ENCODE data around the gene B3GLCT.

Gene B3GLCT

DNA sequence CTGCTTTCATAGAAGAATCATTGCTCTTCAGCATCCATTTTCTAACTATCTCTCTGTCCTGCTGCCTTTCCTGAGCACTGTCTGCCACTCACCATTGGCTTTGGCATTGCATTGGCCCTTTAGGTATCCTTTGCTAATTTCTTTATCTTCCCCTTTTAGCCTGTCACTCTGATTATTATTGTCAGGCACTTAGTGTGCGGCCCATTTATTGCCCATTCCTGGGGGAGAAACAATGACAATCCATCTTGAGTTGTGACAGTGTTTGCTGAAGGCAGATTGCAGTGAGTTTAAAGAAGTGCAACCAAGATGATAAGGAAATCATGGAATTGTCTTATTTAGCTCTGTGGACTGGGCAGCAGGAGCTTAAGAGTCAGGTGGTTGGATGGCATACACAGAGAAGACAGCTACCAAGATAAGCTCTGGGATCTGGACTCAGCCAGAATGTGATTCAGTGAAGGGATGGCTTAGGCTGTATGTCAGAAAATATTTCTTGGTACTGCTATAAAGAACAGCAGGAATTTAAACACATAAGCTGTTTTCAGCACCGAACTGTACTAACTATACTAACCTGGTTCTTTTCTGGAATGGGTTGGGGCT lies 25.3 kb downstream of the B3GLCT start:
- DNase-seq = no peak

DNA sequence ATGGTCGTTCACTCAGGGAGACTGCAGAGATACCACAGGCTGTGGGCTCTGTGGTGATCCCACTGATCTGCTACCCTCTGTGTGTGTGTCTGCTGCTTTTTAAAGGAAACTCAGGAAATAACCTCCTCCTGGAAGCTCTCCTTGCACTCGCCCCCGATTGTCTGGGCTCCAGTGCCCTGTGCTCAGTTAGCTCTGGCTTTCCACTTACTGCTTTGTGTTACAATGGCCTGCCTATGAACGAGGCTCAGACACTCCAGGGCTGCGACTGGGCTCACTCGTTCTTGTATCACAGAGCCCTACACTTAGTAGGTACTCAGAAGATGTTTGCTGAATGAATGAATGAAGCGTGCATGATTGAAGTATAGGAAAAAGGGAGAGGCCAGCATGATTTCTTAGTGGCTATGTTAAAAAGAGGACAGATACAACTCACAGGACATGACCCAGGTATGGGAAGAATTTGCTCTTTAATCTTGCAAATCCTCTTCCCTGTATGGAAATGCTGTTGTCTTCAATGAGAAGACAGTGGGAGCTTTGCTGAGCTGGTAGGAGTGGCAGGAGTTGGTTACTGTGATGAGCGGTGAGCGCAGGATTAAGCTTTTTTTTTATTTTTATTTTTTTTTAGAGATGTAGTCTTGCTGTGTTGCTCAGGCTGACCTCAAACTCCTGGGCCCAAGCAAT lies 26.4 kb downstream of the B3GLCT start:
- no peak for DNase-seq

- no peak for DNase-seq
These were observed 27.3 kb downstream of the B3GLCT start for GRCh38 chr13:31227063-31227462.

GRCh38 chr13:31227870-31228269 lies 28.1 kb downstream of the B3GLCT start:
- no peak for DNase-seq

DNA sequence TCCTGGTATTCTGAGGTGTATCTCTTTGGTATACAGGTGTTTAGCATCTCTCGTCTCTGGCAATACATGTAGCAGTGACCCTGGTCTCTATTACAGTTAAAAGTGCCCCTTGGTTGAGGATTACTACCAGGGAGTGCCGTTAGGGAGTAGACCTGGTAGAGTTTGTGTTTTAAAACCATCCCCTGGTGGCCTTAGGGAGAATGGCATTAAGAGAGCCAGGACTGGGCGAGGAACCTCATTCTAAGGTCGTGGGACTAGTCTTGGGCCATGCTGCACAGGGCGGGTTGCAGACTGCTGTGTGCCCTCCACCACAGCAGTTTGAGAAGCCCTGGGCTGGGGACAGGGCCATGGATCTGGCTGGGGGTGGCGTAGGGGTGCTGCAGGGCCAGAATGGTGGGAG lies 35.0 kb downstream of the B3GLCT start:
- no peak for DNase-seq

DNA sequence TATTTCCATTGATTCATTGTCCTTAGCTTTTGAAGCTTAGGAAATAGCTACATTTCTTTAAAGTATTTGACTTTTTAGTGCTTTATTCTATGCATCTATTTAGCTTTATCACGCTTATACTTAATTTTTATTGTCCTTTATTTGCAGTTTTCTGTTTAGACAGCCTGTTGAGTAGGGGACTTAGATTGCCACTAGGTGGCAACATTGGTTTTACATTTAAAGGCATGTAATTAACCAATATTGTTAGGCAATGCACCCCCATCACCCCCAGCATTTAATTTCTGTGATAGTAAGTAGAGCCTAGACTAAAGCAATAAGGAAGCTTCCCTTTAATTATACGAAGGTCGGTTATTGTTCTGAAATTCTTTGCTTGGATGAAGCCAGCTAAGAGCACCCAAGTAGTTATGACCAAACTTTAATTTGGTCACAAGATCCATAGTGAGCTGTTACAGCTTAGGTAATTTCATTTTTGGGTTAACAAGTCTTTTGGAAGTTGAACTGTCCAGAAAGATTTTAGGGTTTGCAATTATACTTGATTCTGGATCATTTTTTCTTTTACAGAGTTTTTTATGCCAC lies 36.5 kb downstream of the B3GLCT start:
- DNase-seq = peak in 1 of 2 donors; percentile 24

DNA sequence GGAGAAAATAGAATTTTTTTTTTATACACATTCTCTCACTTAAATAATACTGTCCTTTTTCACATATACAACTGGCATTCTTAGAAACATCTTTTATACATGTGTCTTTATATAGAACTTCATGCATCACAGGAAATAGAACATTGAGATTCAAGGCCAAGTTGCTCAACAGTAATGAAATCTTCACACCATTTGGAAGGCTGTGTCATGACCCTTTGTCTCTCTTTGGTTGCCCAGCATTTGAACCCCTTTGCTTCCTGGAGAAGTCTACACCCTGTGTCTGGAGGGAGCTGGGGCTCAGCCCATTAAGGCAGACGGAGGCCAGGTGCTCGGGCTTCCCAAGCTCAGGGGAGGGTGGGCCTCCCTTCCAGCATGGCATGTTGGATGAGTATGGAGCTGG lies 41.1 kb downstream of the B3GLCT start:
- no peak for DNase-seq

DNA sequence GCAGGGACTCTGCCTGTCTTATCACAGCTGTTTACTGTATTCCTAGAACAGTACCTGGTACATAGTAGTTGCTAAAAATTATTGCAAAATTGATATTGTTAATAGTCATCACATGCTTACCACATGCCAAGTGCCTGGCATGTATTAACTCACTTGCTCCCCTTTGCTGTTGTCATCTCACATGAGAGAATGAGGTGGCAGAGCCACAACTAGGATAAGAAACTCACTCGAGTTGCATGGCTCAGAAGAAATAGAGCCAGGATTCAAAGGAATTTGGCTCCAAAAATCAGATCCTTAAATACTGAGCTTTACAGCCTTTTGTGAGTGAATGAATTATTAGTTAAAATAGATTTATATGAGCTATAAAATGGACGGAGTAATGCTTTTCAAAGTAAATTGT lies 42.6 kb downstream of the B3GLCT start:
- no peak for DNase-seq

DNA sequence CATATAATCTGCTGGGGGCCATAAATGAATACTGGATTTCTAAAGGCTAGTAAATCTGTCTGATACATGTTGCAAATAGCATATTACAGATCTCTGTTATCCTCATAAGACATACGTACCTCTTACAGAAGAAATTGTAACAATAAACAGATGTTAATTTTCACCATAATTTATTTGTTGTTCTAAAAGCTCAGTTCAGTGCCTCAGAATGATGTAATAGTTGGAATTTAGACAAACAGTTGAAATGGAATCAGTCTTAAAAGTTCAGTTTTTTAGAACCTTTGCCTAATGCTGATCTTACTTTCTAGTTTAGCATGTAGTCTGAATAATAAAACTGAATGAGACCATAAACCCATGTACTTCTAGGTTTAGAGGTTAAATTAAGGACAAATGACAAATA lies 43.1 kb downstream of the B3GLCT start:
- DNase-seq = no peak

DNA sequence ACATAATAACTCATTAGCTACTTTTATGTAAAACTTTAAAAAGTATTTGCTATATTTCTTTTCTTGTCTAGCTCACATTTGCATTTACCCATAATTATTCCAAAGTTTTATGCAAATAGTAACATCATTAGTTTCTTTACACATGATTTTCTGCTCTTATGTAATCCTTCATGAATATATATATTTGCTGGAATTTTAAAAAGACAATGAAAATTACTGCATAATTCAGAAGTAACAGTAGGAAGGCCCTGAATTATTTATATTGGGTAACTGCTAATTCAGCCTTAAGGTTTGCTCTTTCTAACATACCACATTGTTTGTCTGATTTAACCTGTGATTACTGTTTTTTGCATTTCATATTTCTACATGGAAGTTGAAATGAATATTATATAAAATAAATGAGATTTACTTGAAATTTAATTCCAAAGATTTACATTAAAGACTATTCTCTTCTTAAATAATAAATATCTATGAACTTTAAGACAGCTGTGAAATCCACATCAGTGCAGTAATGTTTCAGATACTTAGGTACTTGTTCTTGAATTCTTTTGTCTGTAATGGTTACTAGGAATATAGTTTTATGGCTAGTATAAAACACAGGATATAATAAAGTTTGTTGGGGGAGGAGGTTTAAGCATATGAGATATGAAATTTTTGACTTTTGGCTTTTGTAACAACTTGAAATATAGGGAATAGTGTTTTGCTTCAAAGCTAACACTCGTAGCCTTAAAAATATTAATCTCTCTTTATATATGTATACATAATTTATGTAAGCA lies 46.0 kb downstream of the B3GLCT start:
- no peak for DNase-seq

DNA sequence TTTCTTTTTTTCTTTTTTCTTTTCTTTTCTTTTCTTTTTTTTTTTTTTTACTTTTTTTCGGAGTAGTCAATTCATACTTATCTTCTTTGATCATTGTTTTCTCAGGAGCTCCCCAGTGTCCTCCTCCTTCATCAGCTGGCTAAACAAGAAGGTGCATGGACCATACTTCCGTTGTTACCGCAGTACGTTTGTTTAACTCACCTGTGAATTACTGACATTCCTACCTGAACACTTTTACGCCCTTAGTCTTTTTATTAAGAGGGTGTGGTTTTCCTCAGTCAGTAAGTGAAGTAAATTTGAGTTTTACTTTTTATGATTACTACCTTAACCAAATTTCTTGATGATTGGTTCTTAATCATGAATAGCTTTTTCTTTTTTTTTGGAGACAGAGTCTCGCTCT lies 47.1 kb downstream of the B3GLCT start:
- DNase-seq = no peak

GRCh38 chr13:31248361-31248760 lies 48.6 kb downstream of the B3GLCT start:
- no peak for DNase-seq

- DNase-seq = no peak
These were observed 49.3 kb downstream of the B3GLCT start for GRCh38 chr13:31248965-31249539.

GRCh38 chr13:31250435-31250834 lies 50.7 kb downstream of the B3GLCT start:
- DNase-seq = no peak

DNA sequence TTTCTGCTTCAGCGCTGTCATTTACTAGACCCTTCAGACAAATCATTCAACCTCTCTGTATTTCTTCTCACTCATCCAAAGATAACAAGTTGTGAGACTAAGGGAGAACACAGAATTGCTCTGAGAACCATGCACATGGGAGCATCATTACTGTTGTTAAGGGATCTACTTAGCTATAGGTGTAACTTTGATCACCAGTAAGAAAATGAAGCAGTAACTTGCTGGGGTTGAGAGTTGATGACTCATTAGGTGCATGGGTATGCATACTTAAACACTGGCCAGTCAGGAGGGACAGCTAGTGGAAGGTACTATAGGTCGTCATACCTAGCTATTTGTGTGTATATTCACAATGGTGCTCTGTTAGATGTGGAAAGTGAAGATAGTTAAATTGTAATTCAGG lies 61.5 kb downstream of the B3GLCT start:
- no peak for DNase-seq

DNA sequence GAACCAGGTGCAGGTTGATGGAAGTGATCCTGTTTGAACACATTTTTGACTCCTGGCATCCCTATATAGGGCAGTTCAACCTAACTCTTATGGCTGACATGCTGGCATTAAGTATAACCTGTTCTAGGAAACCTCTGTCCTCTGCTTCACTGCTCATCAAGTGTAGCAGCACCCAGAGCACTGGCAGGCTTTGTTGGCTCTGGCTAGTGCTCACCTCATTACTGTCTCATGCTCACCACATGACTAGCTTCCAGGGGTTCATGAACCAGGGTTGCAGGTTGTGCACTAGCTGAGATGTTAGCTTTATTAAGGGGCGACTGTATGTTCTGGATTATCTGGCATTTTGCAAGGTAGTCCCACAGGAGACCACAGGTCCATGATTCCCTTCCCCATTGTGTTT lies 63.6 kb downstream of the B3GLCT start:
- DNase-seq = no peak

- DNase-seq = no peak
These were observed 64.4 kb downstream of the B3GLCT start for GRCh38 chr13:31264151-31264550.

DNA sequence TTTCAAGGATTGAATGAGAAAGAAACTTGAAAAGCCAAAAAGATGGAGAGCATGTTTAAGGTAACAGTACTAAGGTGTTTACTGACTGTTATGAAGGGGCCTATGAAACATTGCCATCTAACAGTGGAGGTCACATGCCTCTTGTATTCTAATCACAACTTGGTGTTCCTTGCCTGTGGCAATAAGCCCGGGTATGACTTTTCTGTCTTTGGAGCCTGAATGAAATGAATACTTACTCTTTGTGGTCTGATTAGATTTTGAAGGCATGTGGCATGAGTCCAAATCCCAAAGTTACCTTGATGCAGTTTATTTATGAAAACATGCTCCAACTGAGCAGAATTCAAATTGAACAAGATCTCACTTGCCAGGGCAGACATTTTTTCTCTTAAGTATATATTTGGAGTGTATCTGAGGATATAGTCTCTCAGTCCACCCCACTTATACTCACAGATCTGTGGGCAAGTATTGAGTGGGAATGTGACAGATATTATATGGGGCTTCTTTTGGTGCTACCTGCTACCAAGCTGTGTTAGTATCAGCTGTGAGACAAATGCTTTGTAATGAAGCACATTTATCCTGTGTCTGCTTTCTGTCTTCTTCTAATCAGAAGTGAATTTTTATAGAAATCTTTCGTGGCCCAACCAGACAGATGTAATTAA lies 67.5 kb downstream of the B3GLCT start:
- no peak for DNase-seq

GRCh38 chr13:31274390-31274789 lies 74.6 kb downstream of the B3GLCT start:
- no peak for DNase-seq

- DNase-seq = no peak
These were observed 76.6 kb downstream of the B3GLCT start for GRCh38 chr13:31276421-31276820.

DNA sequence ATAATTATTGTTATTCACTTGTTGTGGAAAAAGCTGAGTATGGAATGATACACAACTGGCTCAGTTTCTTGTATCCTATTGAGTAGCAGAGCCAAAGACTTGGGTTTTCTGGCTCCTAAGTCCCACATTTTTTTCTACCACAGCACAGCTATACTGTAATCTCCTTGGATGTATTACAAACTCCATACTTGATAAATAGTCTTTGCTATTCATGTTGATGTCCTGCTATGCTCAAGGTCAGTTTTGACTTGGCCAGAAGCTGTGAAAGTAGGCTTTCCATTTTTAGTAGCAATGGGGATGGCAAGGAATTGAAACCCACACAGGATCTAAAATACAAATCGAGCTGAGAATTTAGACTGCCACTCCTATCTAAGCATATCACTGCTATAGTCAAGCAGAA lies 79.1 kb downstream of the B3GLCT start:
- DNase-seq = no peak

- DNase-seq = no peak
These were observed 83.1 kb downstream of the B3GLCT start for GRCh38 chr13:31282741-31283455.

Data from CD4-positive, alpha-beta T cell treated with Interleukin-1 beta for 1 hour (primary cell).